ENCODE measurements around the gene ADAMTSL1. TPM values are rescaled to one million over a fixed set of nuclear protein-coding genes. Genes with fewer than 3 reads are reported as not detected.

ADAMTSL1 gene
- polyA plus RNA-seq, 1 donor from 2014 or later = 1.1 TPM

GRCh38 chr9:18911714-18912342 is 437.9 kb downstream of the ADAMTSL1 start:
- no peaks in the 10 kb centered on the region for H3K27me3 ChIP-seq (ENCODE audit: insufficient read depth, low read depth, low read length)
- no peaks in the 10 kb centered on the region for H3K9me2 ChIP-seq (ENCODE audit: insufficient read depth, low read length)
- H2AFZ ChIP-seq (ENCODE audit: low read depth, low read length) = no peak overlapping the region
- no peaks in the 10 kb centered on the region for H3F3A ChIP-seq (ENCODE audit: insufficient read depth, low read length, poor library complexity, severe bottlenecking)
- TF ChIP-seq MXI1 (conservative IDR thresholded peaks at IDR 0.05; ENCODE audit: poor library complexity, severe bottlenecking) (no peak), TAF1 (IDR thresholded peaks at IDR 0.05; ENCODE audit: low read depth) (no peak), REST (IDR thresholded peaks at IDR 0.05; ENCODE audit: borderline replicate concordance) (no peak), POLR2AphosphoS5 (IDR thresholded peaks at IDR 0.05) (no peak), EZH2 (IDR thresholded peaks at IDR 0.05; ENCODE audit: borderline replicate concordance, insufficient read depth, low read length, poor library complexity, severe bottlenecking) (no peak), SMC3 (conservative IDR thresholded peaks at IDR 0.05; ENCODE audit: poor library complexity) (no peak), EP300 (conservative IDR thresholded peaks at IDR 0.05; ENCODE audit: poor library complexity, severe bottlenecking) (no peak), RAD21 (conservative IDR thresholded peaks at IDR 0.05) (no peak)
- TF ChIP-seq, protein P1, sequence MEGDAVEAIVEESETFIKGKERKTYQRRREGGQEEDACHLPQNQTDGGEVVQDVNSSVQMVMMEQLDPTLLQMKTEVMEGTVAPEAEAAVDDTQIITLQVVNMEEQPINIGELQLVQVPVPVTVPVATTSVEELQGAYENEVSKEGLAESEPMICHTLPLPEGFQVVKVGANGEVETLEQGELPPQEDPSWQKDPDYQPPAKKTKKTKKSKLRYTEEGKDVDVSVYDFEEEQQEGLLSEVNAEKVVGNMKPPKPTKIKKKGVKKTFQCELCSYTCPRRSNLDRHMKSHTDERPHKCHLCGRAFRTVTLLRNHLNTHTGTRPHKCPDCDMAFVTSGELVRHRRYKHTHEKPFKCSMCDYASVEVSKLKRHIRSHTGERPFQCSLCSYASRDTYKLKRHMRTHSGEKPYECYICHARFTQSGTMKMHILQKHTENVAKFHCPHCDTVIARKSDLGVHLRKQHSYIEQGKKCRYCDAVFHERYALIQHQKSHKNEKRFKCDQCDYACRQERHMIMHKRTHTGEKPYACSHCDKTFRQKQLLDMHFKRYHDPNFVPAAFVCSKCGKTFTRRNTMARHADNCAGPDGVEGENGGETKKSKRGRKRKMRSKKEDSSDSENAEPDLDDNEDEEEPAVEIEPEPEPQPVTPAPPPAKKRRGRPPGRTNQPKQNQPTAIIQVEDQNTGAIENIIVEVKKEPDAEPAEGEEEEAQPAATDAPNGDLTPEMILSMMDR (IDR thresholded peaks at IDR 0.05; ENCODE audit: poor library complexity, severe bottlenecking) = no peak
- H3K36me3 ChIP-seq (ENCODE audit: insufficient read depth, low read length) = no peaks in the 10 kb centered on the region
- H3K9ac ChIP-seq (ENCODE audit: low read length) = no peak overlapping the region
- H3K79me2 ChIP-seq (replicated peaks; ENCODE audit: insufficient read depth, low read length) = no peaks in the 10 kb centered on the region
- no peak overlapping the region for H3K4me3 ChIP-seq (ENCODE audit: low read length)
- no peak overlapping the region for H3K4me2 ChIP-seq (ENCODE audit: low read length)
- no peaks in the 10 kb centered on the region for H3K9me3 ChIP-seq (ENCODE audit: low read length)
- H4K20me1 ChIP-seq (ENCODE audit: insufficient read depth) = no peaks in the 10 kb centered on the region
- no peak overlapping the region for H3K27ac ChIP-seq (ENCODE audit: low read length)

DNA sequence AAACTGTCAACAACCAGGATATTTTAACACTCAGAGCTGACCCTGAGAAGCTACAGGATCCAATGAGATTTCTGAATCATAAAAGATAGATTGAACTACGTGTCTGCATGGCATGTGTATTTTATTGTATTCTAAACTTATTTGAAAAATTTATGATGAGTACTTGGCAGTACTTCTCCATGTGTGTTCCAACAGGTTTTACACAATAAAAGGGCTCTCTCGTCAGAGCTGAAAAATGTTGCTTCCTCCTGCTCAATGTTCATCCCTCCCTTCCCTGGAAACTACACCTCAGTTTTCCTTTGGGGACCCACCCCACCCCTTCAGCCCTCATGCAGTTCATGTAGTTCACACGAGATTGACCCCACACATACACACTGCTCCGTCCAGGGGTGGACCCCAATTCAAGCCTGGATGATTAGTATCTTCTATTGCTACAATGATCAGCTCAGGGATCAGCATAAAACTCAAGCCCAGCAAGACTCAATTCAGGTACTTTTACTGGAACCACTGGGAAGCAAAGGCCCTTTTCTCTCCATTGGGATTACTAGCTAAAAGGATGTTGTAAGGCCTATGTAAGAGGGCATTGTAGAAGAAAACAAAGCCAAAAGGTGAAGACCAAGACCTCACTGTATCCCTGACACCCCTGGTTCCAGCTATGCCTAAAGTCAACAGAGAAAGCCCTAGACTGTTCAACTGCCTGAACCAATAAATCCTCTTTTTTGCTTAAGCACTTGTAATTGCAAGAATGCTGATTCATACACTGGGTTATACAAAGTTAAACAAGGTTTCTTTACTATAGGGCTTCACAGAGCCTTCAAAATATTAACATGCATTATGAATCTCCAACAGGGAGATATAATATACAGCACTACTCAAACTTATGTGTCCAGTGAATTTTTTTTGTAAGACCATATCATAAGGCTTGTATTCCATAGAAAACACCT is 446.5 kb downstream of the ADAMTSL1 start:
- Histone ChIP-seq H3K9ac (ENCODE audit: low read length) (no peak overlapping the region), H3K4me2 (ENCODE audit: low read length) (no peak overlapping the region), H3K36me3 (ENCODE audit: insufficient read depth, low read length) (no peaks in the 10 kb centered on the region), H3K27ac (ENCODE audit: low read length) (no peak overlapping the region), H3K9me3 (ENCODE audit: low read length) (no peaks in the 10 kb centered on the region), H2AFZ (ENCODE audit: low read depth, low read length) (no peak overlapping the region), H3F3A (ENCODE audit: insufficient read depth, low read length, poor library complexity, severe bottlenecking) (no peaks in the 10 kb centered on the region), H4K20me1 (ENCODE audit: insufficient read depth) (no peaks in the 10 kb centered on the region), H3K9me2 (ENCODE audit: insufficient read depth, low read length) (no peaks in the 10 kb centered on the region), H3K27me3 (ENCODE audit: insufficient read depth, low read depth, low read length) (no peaks in the 10 kb centered on the region), H3K79me2 (replicated peaks; ENCODE audit: insufficient read depth, low read length) (no peaks in the 10 kb centered on the region), H3K4me3 (ENCODE audit: low read length) (no peak overlapping the region)
- no peak for TF ChIP-seq EZH2 (IDR thresholded peaks at IDR 0.05; ENCODE audit: borderline replicate concordance, insufficient read depth, low read length, poor library complexity, severe bottlenecking)
- no peak for TF ChIP-seq REST (IDR thresholded peaks at IDR 0.05; ENCODE audit: borderline replicate concordance)
- no peak for TF ChIP-seq POLR2AphosphoS5 (IDR thresholded peaks at IDR 0.05)
- TF ChIP-seq, protein P1 (IDR thresholded peaks at IDR 0.05; ENCODE audit: poor library complexity, severe bottlenecking) = no peak
- TF ChIP-seq SMC3 (conservative IDR thresholded peaks at IDR 0.05; ENCODE audit: poor library complexity) = no peak
- no peak for TF ChIP-seq RAD21 (conservative IDR thresholded peaks at IDR 0.05)
- TF ChIP-seq MXI1 (conservative IDR thresholded peaks at IDR 0.05; ENCODE audit: poor library complexity, severe bottlenecking) = no peak
- no peak for TF ChIP-seq EP300 (conservative IDR thresholded peaks at IDR 0.05; ENCODE audit: poor library complexity, severe bottlenecking)
- TF ChIP-seq TAF1 (IDR thresholded peaks at IDR 0.05; ENCODE audit: low read depth) = no peak

Data from neural cell (in vitro differentiated cells).